Daoy (cell line): Measurements from ENCODE around the gene PDE6D. TPM values are rescaled to one million over a fixed set of nuclear protein-coding genes. Genes with fewer than 3 reads are reported as not detected.

ENCODE experiments used
- DNase-seq: peaks from one replicate; pipeline ENCODE4 v3.0.0-alpha.2; 2015; ENCODE audit warnings: low read depth
- total RNA-seq: library from RNA; depleted of rRNA; stranded (reverse); fragments of >200 nt; shearing (Covaris generic); gene quantifications from 2 replicates; pipeline ENCODE4 v1.2.3, GENCODE V29; 2014; rRNA removed

The PDE6D gene
- total RNA-seq, 1 experiment from 2014 or later = 61.8 TPM

GRCh38 chr2:231682603-231683291 is 98.3 kb downstream of the PDE6D start:
- DNase-seq = no peak

Other genes with a start within 250 kb of the PDE6D start
- not detected in 2 replicates for gene TEX44, start 188.4 kb downstream of the PDE6D start, total RNA-seq
- 969 and 1,053 TPM in 2 replicates for gene PTMA, start 72.8 kb downstream of the PDE6D start, total RNA-seq
- 25.2 and 30.6 TPM in 2 replicates for gene COPS7B, start 5.2 kb upstream of the PDE6D start, total RNA-seq
- not detected in 2 replicates for gene NPPC, start 145.1 kb upstream of the PDE6D start, total RNA-seq
- 22.3 TPM in 2 replicates for gene DIS3L2, start 180.4 kb upstream of the PDE6D start, total RNA-seq